Coronary artery (tissue), 2 donors: Measurements from ENCODE around the gene UCP2.

Experiments
- DNase-seq: peaks from one replicate; pipeline ENCODE4 v3.0.0-alpha.2; 2017; ENCODE audit warnings: low spot score
- H3K27ac ChIP-seq, 2 donors: fragments of 200-600 bp; sonication (generic); one replicate each; pipeline ENCODE4 v1.5.1; 2016 to 2019
- H3K4me3 ChIP-seq: fragments of 200-600 bp; sonication (generic); 2 replicates; pipeline ENCODE4 v1.5.1; 2016; ENCODE audit warnings: mild to moderate bottlenecking, moderate library complexity
- TF ChIP-seq, protein P1 (sequence below): fragments of 200-600 bp; sonication (generic); IDR thresholded peaks from one replicate; pipeline ENCODE4 v1.5.1; 2019; ENCODE audit warnings: antibody characterized with exemption

Gene UCP2

DNA sequence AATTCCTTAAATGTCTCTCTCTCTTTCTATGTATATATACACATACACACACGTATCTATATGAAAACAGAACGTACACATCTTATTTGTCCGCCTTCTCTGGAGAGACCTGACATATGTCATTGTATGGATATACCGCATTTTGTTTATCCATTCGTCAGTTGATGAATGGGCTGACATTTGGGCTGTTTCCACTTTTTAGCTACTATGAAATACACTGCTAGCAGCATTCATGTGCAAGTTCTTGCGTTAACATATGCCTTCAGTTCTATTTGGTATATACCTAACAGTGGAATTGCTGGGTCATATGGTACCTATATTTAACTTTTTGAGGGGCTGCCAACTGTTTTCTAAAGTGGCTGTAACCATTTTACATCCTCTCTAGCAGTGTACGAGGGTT lies 49.9 kb downstream of the UCP2 start:
- no peak for DNase-seq
- Histone ChIP-seq H3K27ac (no peak overlapping the region), H3K4me3 (no peak overlapping the region)
- TF ChIP-seq, protein P1, sequence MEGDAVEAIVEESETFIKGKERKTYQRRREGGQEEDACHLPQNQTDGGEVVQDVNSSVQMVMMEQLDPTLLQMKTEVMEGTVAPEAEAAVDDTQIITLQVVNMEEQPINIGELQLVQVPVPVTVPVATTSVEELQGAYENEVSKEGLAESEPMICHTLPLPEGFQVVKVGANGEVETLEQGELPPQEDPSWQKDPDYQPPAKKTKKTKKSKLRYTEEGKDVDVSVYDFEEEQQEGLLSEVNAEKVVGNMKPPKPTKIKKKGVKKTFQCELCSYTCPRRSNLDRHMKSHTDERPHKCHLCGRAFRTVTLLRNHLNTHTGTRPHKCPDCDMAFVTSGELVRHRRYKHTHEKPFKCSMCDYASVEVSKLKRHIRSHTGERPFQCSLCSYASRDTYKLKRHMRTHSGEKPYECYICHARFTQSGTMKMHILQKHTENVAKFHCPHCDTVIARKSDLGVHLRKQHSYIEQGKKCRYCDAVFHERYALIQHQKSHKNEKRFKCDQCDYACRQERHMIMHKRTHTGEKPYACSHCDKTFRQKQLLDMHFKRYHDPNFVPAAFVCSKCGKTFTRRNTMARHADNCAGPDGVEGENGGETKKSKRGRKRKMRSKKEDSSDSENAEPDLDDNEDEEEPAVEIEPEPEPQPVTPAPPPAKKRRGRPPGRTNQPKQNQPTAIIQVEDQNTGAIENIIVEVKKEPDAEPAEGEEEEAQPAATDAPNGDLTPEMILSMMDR: no peak

DNA sequence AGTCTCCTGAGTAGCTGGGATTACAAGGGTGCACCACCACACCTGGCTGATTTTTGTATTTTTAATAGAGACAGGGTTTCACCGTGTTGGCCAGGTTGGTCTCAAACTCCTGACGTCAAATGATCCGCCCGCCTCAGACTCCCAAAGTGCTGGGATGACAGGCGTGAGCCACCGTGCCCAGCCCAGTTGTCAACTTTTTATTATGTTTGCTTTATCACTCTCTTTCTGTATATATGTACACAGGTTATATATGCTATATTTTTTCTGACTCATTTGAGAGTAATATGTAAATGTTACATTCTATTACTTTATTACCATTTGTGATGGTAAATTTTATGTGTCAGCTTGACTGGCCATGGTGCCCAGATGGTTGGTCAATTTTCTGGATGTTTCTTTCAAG lies 50.7 kb downstream of the UCP2 start:
- DNase-seq: no peak
- H3K27ac ChIP-seq: no peak overlapping the region
- TF ChIP-seq, protein P1: no peak

DNA sequence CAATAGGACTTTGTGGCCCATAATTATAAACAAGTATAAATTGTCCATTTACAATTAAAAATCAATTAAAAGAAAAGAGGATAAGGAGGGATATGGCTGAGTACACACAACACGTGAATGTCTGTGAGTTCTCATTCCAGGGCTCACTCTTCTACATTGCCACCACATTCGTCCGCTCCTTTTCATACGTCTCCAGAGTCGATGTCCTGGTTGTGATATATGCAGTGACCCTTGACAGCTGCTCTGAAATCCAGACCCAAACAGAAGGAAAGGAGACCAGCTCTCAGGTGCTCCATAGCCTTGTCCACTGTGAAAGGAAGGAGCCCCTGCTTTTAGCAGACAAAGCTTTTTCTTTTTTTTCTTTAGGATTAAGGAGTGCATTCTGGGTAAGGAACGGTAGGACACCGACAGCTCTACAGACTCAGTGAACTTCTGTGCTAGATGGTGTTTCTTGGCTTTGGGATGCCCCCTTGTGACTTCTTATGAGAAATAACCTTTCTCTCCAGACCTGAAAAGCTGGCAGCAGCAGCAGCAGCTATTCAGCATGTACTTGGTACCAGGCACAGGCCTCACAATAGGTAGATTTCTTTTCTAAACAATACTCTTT lies 51.5 kb downstream of the UCP2 start:
- H3K27ac ChIP-seq: no peak overlapping the region
- H3K4me3 ChIP-seq: no peak overlapping the region
- no peak for DNase-seq
- TF ChIP-seq, protein P1: no peak

More for the DNA sequence above, 50.7 kb downstream of the UCP2 start:
- no peak overlapping the region for H3K4me3 ChIP-seq

DNA sequence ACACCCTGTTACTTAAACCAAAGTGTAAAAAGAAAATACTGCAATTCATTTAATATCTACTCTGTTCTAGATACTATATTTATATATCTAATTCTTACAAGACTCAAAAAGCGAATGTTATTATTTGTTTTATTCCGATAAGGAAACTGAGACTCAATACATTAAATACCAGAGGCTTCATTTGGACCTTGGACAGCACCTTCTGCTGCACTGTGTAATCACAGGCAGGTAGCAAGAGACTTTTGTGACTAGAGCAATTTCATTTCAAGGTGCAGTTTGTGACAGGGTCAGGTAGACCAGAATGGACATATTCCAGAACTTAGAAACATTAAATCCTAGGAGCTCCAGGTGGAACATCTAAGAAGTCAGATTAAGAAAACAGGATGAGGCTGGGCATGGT lies 53.3 kb downstream of the UCP2 start:
- TF ChIP-seq, protein P1: no peak
- Histone ChIP-seq H3K4me3 (no peak overlapping the region), H3K27ac (no peak overlapping the region)
- no peak for DNase-seq
